ENCODE results near the gene GNAO1.

DNA sequence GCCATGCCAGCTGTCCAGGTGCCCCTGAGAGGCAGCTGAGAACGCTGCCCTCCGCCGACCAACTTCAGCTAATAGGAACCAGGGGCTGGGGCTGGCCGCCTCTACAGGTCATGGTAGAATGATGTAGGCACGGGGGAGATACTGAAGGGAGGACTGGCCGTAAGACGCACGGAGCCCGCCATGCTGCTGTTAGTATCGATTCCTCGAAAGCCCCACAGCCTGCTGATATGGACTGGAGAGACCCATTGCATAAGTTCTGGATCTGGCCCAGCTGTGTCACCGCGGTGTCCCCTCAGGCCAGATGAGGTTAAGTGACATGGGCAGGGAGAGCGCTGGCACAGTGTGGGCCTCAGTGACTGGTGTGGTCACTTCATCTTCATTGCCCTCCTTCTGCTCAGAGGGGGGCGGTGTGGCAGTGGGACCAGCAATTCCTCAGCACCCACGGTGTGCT is 158.4 kb downstream of the GNAO1 start:
- TF ChIP-seq, protein P1, sequence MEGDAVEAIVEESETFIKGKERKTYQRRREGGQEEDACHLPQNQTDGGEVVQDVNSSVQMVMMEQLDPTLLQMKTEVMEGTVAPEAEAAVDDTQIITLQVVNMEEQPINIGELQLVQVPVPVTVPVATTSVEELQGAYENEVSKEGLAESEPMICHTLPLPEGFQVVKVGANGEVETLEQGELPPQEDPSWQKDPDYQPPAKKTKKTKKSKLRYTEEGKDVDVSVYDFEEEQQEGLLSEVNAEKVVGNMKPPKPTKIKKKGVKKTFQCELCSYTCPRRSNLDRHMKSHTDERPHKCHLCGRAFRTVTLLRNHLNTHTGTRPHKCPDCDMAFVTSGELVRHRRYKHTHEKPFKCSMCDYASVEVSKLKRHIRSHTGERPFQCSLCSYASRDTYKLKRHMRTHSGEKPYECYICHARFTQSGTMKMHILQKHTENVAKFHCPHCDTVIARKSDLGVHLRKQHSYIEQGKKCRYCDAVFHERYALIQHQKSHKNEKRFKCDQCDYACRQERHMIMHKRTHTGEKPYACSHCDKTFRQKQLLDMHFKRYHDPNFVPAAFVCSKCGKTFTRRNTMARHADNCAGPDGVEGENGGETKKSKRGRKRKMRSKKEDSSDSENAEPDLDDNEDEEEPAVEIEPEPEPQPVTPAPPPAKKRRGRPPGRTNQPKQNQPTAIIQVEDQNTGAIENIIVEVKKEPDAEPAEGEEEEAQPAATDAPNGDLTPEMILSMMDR (IDR thresholded peaks at IDR 0.05; ENCODE audit: insufficient read depth, low read length) = no peak
- TF ChIP-seq POLR2AphosphoS5 (IDR thresholded peaks at IDR 0.05; ENCODE audit: low read depth) = no peak
- TF ChIP-seq GABPA (IDR thresholded peaks at IDR 0.05; ENCODE audit: low read depth) = no peak
- TF ChIP-seq, protein P2, sequence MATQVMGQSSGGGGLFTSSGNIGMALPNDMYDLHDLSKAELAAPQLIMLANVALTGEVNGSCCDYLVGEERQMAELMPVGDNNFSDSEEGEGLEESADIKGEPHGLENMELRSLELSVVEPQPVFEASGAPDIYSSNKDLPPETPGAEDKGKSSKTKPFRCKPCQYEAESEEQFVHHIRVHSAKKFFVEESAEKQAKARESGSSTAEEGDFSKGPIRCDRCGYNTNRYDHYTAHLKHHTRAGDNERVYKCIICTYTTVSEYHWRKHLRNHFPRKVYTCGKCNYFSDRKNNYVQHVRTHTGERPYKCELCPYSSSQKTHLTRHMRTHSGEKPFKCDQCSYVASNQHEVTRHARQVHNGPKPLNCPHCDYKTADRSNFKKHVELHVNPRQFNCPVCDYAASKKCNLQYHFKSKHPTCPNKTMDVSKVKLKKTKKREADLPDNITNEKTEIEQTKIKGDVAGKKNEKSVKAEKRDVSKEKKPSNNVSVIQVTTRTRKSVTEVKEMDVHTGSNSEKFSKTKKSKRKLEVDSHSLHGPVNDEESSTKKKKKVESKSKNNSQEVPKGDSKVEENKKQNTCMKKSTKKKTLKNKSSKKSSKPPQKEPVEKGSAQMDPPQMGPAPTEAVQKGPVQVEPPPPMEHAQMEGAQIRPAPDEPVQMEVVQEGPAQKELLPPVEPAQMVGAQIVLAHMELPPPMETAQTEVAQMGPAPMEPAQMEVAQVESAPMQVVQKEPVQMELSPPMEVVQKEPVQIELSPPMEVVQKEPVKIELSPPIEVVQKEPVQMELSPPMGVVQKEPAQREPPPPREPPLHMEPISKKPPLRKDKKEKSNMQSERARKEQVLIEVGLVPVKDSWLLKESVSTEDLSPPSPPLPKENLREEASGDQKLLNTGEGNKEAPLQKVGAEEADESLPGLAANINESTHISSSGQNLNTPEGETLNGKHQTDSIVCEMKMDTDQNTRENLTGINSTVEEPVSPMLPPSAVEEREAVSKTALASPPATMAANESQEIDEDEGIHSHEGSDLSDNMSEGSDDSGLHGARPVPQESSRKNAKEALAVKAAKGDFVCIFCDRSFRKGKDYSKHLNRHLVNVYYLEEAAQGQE (IDR thresholded peaks at IDR 0.05; ENCODE audit: insufficient replicate concordance, low read depth) = no peak
